ENCODE results near the gene ZNHIT6.

DNA sequence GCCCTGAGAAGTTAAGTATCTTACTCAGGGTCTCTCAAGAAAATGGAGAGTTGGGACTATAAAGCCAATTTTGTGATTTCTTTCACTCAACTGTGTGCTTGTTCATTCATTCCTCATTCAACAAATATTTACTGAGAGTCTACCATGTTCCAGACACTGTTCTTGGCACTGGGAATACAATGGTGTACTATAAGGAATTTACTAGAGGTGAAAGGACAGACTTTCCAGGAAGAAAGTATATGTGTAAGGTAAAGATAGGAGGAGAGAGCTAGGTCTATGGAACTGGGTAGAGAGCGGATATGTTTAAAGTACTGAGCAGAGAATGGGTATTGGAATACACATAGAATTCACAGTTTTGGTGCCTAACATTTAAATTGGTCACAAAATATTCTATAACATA is 42.3 kb downstream of the ZNHIT6 start:
- TF ChIP-seq SP1 (IDR thresholded peaks at IDR 0.05; ENCODE audit: low read depth, low read length) (no peak), CEBPB (IDR thresholded peaks at IDR 0.05; ENCODE audit: low read depth, low read length) (no peak), HDAC2 (IDR thresholded peaks at IDR 0.05; ENCODE audit: borderline replicate concordance in 1 of 2, low read depth in 2 of 2, low read length in 2 of 2) (no peak), CREB1 (IDR thresholded peaks at IDR 0.05) (no peak), SIN3A (conservative IDR thresholded peaks at IDR 0.05 in 1 of 2, IDR thresholded peaks at IDR 0.05 in 1 of 2; ENCODE audit: low read depth in 1 of 2, low read length in 2 of 2) (no peak), KDM1A (IDR thresholded peaks at IDR 0.05; ENCODE audit: borderline replicate concordance, low read length) (no peak), TCF12 (IDR thresholded peaks at IDR 0.05; ENCODE audit: low read depth, low read length) (no peak), JUND (IDR thresholded peaks at IDR 0.05; ENCODE audit: low read length) (no peak)
- TF ChIP-seq, protein P1, sequence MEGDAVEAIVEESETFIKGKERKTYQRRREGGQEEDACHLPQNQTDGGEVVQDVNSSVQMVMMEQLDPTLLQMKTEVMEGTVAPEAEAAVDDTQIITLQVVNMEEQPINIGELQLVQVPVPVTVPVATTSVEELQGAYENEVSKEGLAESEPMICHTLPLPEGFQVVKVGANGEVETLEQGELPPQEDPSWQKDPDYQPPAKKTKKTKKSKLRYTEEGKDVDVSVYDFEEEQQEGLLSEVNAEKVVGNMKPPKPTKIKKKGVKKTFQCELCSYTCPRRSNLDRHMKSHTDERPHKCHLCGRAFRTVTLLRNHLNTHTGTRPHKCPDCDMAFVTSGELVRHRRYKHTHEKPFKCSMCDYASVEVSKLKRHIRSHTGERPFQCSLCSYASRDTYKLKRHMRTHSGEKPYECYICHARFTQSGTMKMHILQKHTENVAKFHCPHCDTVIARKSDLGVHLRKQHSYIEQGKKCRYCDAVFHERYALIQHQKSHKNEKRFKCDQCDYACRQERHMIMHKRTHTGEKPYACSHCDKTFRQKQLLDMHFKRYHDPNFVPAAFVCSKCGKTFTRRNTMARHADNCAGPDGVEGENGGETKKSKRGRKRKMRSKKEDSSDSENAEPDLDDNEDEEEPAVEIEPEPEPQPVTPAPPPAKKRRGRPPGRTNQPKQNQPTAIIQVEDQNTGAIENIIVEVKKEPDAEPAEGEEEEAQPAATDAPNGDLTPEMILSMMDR (IDR thresholded peaks at IDR 0.05; ENCODE audit: control extremely low read depth in 1 of 3, insufficient read depth in 1 of 3, low read depth in 1 of 3, low read length in 3 of 3) = no peak
- TF ChIP-seq, protein P2, sequence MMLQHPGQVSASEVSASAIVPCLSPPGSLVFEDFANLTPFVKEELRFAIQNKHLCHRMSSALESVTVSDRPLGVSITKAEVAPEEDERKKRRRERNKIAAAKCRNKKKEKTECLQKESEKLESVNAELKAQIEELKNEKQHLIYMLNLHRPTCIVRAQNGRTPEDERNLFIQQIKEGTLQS (IDR thresholded peaks at IDR 0.05; ENCODE audit: insufficient read depth, low read depth, low read length) = no peak
